GM23338 (cell line): ENCODE measurements around the gene USP24. TPM values are rescaled to one million over a fixed set of nuclear protein-coding genes. Genes with fewer than 3 reads are reported as not detected.

Source experiments
- ATAC-seq: fragments of 200-7000 bp; cut with Tn5 transposase; 3 replicates; pipeline ENCODE4 v1.9.1; 2020
- DNase-seq: peaks from one replicate; pipeline ENCODE4 v3.0.0-alpha.2; 2015; ENCODE audit warnings: low spot score
- H2AFZ ChIP-seq: fragments of 200-600 bp; sonication (generic); 2 replicates; pipeline ENCODE4 v1.8.0; 2016; ENCODE audit warnings: antibody characterized with exemption, mild to moderate bottlenecking, moderate library complexity
- H3F3A ChIP-seq: fragments of 200-600 bp; sonication (generic); replicated peaks from 2 replicates; pipeline ENCODE4 v1.8.0; 2017; ENCODE audit warnings: antibody characterized with exemption, mixed run types, low read depth
- H3K27ac ChIP-seq: fragments of 200-600 bp; sonication (generic); 2 replicates; pipeline ENCODE4 v1.6.1; 2016; ENCODE audit warnings: low read depth
- H3K27me3 ChIP-seq: fragments of 200-600 bp; sonication (generic); 2 replicates; pipeline ENCODE4 v1.8.0; 2016; ENCODE audit warnings: mild to moderate bottlenecking, mixed run types, moderate library complexity; ENCODE audit not compliant: insufficient read depth
- H3K36me3 ChIP-seq: fragments of 200-600 bp; sonication (generic); 2 replicates; pipeline ENCODE4 v1.8.0; 2016; ENCODE audit warnings: mild to moderate bottlenecking; ENCODE audit not compliant: insufficient read depth
- H3K4me1 ChIP-seq: fragments of 200-600 bp; sonication (generic); 2 replicates; pipeline ENCODE4 v1.8.0; 2016; ENCODE audit warnings: mild to moderate bottlenecking, moderate library complexity; ENCODE audit not compliant: insufficient read depth
- H3K4me2 ChIP-seq: fragments of 200-600 bp; sonication (generic); 2 replicates; pipeline ENCODE4 v1.7.1; 2017; ENCODE audit warnings: mixed run types
- H3K4me3 ChIP-seq: fragments of 200-600 bp; sonication (generic); 2 replicates; pipeline ENCODE4 v1.6.1; 2016; ENCODE audit warnings: mixed run types
- H3K79me2 ChIP-seq: fragments of 200-600 bp; sonication (generic); replicated peaks from 2 replicates; pipeline ENCODE4 v1.8.0; 2017; ENCODE audit warnings: mild to moderate bottlenecking; ENCODE audit not compliant: insufficient read depth
- H3K9me2 ChIP-seq: fragments of 200-600 bp; sonication (generic); 2 replicates; pipeline ENCODE4 v1.8.0; 2017; ENCODE audit not compliant: insufficient read depth
- H4K20me1 ChIP-seq: fragments of 200-600 bp; sonication (generic); replicated peaks from 2 replicates; pipeline ENCODE4 v1.8.0; 2017; ENCODE audit warnings: mild to moderate bottlenecking; ENCODE audit not compliant: insufficient read depth
- H3K27ac Mint-ChIP-seq: 2 replicates; pipeline ENCODE4 v1.8.0; 2020; ENCODE audit warnings: inconsistent platforms, mild to moderate bottlenecking, moderate library complexity, mixed read lengths
- H3K27me3 Mint-ChIP-seq: 3 replicates; pipeline ENCODE4 v1.8.0; 2022; ENCODE audit warnings: low read depth, mild to moderate bottlenecking, moderate library complexity, mixed read lengths, inconsistent platforms; ENCODE audit not compliant: insufficient read depth, poor library complexity
- H3K36me3 Mint-ChIP-seq: 3 replicates; pipeline ENCODE4 v1.8.0; 2021; ENCODE audit warnings: low read depth, mild to moderate bottlenecking, inconsistent platforms, moderate library complexity, mixed read lengths
- H3K4me1 Mint-ChIP-seq: 3 replicates; pipeline ENCODE4 v1.8.0; 2020; ENCODE audit warnings: mild to moderate bottlenecking, inconsistent platforms, mixed read lengths
- H3K4me3 Mint-ChIP-seq: 3 replicates; pipeline ENCODE4 v1.8.0; 2021; ENCODE audit warnings: moderate library complexity, mild to moderate bottlenecking, inconsistent platforms, mixed read lengths
- H3K9me3 Mint-ChIP-seq: 3 replicates; pipeline ENCODE4 v1.8.0; 2020; ENCODE audit warnings: moderate library complexity, mild to moderate bottlenecking, inconsistent platforms, mixed read lengths
- CREB1 ChIP-seq: fragments of 250-450 bp; sonication (Bioruptor Pico); IDR thresholded peaks from 2 replicates; pipeline ENCODE4 v1.5.0; 2020; ENCODE audit warnings: low read depth, mild to moderate bottlenecking, moderate library complexity
- CTCF ChIP-seq, 2 experiments: fragments of 200-600 bp in 1 of 2; sonication (generic) in 1 of 2; conservative IDR thresholded peaks; 2 replicates each; pipeline versions ENCODE4 v1.5.1 to v1.6.1; 2016 to 2017; ENCODE audit warnings: antibody characterized with exemption in 2 of 2, low read depth in 2 of 2, mild to moderate bottlenecking in 2 of 2, moderate library complexity in 1 of 2
- EZH2 ChIP-seq: fragments of 200-600 bp; sonication (generic); IDR thresholded peaks from one replicate; pipeline ENCODE4 v1.8.0; 2017; ENCODE audit warnings: antibody characterized with exemption, mild to moderate bottlenecking, low read depth; ENCODE audit not compliant: unreplicated experiment
- EZH2phosphoT487 ChIP-seq: fragments of 200-600 bp; sonication (generic); IDR thresholded peaks from one replicate; pipeline ENCODE4 v1.8.1; 2018; ENCODE audit warnings: antibody characterized with exemption; ENCODE audit not compliant: unreplicated experiment
- JUNB ChIP-seq: IDR thresholded peaks from one replicate; pipeline ENCODE4 v1.6.1; 2016; ENCODE audit warnings: antibody characterized with exemption; ENCODE audit not compliant: unreplicated experiment
- NANOG ChIP-seq: IDR thresholded peaks from 2 replicates; pipeline ENCODE4 v1.6.1; 2016; ENCODE audit warnings: antibody characterized with exemption, borderline replicate concordance
- POLR2AphosphoS5 ChIP-seq: IDR thresholded peaks from 2 replicates; pipeline ENCODE4 v1.6.1; 2016; ENCODE audit warnings: antibody characterized with exemption, low read depth
- STAT1 ChIP-seq: IDR thresholded peaks from one replicate; pipeline ENCODE4 v1.6.1; 2016; ENCODE audit warnings: antibody characterized with exemption; ENCODE audit not compliant: unreplicated experiment
- ZNF114 ChIP-seq: fragments of 250-450 bp; sonication (Bioruptor Pico); IDR thresholded peaks from 2 replicates; pipeline ENCODE4 v1.5.0; 2020; ENCODE audit warnings: mild to moderate bottlenecking, moderate library complexity
- ZNF331 ChIP-seq: fragments of 250-450 bp; sonication (Bioruptor Pico); IDR thresholded peaks from 2 replicates; pipeline ENCODE4 v1.5.0; 2020; ENCODE audit warnings: low read depth, mild to moderate bottlenecking, moderate library complexity
- ZNF462 ChIP-seq: fragments of 250-450 bp; sonication (Bioruptor Pico); IDR thresholded peaks from 2 replicates; pipeline ENCODE4 v1.5.0; 2020; ENCODE audit warnings: mild to moderate bottlenecking, moderate library complexity
- polyA plus RNA-seq: library from polyadenylated mRNA; unstranded; fragments of >200 nt; fragmentation: Nextera tagmentation; extraction: Ambion mirVana; gene quantifications from 2 replicates; pipeline ENCODE4 v1.2.1, GENCODE V29; 2016
- total RNA-seq: library from RNA; depleted of rRNA; stranded (reverse); fragments of >200 nt; shearing (Covaris generic); gene quantifications from 2 replicates; pipeline ENCODE4 v1.2.3, GENCODE V29; 2014
- TF ChIP-seq, protein P1 (sequence below): IDR thresholded peaks from one replicate; pipeline ENCODE4 v1.6.1; 2018; ENCODE audit warnings: antibody characterized with exemption; ENCODE audit not compliant: unreplicated experiment
- TF ChIP-seq, protein P2 (sequence below): IDR thresholded peaks from 2 replicates; pipeline ENCODE4 v1.6.1; 2016; ENCODE audit warnings: antibody characterized with exemption

Gene USP24
- total and polyA plus RNA-seq, 2 experiments from 2014 or later, result 12.1 to 32.6 TPM

DNA sequence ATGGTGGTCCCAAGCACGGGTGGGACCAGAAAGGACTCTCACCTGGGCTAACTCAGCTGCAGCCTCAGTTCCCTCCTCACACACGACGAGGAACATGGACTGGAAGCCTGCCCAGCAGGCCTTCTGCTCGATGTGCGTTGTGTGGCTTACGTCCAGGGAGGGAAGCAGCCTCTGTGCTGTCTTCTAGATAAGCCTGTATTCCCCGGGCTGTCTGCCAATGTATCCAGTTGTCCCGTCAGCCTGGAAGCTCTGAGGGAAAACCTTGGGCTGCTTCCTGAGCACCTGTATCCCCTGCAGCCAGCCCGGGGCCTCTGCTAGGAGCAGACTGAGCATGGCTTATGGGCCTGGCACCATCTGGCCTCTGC lies 165.3 kb downstream of the USP24 start:
- H3K27me3 Mint-ChIP-seq, result peaks cover 12% of the 10 kb centered on the region
- ATAC-seq, result no peak

More for the DNA sequence above, 165.3 kb downstream of the USP24 start:
- Mint-ChIP-seq H3K36me3 (peaks cover 27% of the 10 kb centered on the region), H3K9me3 (no peaks in the 10 kb centered on the region), H3K27ac (no peak overlapping the region; the same call in 1 of the 2 replicates), H3K4me3 (no peak overlapping the region), H3K4me1 (peaks cover 4% of the 10 kb centered on the region; the same call in 2 of the 3 replicates)
- Histone ChIP-seq H4K20me1 (peaks cover 45% of the 10 kb centered on the region), H2AFZ (no peak overlapping the region), H3K27ac (no peak overlapping the region), H3K79me2 (peaks cover 58% of the 10 kb centered on the region), H3K4me1 (no peaks in the 10 kb centered on the region; the same call in 1 of the 2 replicates), H3K4me3 (no peak overlapping the region), H3K27me3 (no peaks in the 10 kb centered on the region), H3K4me2 (no peak overlapping the region), H3K36me3 (peaks cover 57% of the 10 kb centered on the region), H3K9me2 (no peaks in the 10 kb centered on the region), H3F3A (peaks cover 12% of the 10 kb centered on the region; the same call in 1 of the 2 replicates)
- no peak for DNase-seq
- no peak for TF ChIP-seq ZNF114 (CRISPR knock-in tag)
- TF ChIP-seq ZNF462 (CRISPR knock-in tag), result no peak
- TF ChIP-seq NANOG, result no peak
- TF ChIP-seq JUNB, result no peak
- TF ChIP-seq ZNF331 (CRISPR knock-in tag), result no peak
- no peak for TF ChIP-seq EZH2phosphoT487
- TF ChIP-seq CTCF (conservative IDR thresholded peaks at IDR 0.05; ENCODE audit: low read depth in 2 of 2), result no peak
- no peak for TF ChIP-seq CREB1 (CRISPR knock-in tag)
- TF ChIP-seq STAT1, result no peak
- TF ChIP-seq POLR2AphosphoS5, result no peak
- TF ChIP-seq, protein P1, sequence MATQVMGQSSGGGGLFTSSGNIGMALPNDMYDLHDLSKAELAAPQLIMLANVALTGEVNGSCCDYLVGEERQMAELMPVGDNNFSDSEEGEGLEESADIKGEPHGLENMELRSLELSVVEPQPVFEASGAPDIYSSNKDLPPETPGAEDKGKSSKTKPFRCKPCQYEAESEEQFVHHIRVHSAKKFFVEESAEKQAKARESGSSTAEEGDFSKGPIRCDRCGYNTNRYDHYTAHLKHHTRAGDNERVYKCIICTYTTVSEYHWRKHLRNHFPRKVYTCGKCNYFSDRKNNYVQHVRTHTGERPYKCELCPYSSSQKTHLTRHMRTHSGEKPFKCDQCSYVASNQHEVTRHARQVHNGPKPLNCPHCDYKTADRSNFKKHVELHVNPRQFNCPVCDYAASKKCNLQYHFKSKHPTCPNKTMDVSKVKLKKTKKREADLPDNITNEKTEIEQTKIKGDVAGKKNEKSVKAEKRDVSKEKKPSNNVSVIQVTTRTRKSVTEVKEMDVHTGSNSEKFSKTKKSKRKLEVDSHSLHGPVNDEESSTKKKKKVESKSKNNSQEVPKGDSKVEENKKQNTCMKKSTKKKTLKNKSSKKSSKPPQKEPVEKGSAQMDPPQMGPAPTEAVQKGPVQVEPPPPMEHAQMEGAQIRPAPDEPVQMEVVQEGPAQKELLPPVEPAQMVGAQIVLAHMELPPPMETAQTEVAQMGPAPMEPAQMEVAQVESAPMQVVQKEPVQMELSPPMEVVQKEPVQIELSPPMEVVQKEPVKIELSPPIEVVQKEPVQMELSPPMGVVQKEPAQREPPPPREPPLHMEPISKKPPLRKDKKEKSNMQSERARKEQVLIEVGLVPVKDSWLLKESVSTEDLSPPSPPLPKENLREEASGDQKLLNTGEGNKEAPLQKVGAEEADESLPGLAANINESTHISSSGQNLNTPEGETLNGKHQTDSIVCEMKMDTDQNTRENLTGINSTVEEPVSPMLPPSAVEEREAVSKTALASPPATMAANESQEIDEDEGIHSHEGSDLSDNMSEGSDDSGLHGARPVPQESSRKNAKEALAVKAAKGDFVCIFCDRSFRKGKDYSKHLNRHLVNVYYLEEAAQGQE, result no peak
- TF ChIP-seq EZH2, result no peak
- TF ChIP-seq, protein P2, sequence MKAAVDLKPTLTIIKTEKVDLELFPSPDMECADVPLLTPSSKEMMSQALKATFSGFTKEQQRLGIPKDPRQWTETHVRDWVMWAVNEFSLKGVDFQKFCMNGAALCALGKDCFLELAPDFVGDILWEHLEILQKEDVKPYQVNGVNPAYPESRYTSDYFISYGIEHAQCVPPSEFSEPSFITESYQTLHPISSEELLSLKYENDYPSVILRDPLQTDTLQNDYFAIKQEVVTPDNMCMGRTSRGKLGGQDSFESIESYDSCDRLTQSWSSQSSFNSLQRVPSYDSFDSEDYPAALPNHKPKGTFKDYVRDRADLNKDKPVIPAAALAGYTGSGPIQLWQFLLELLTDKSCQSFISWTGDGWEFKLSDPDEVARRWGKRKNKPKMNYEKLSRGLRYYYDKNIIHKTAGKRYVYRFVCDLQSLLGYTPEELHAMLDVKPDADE, result no peak
